ENCODE measurements around the gene SPINK5. TPM values are rescaled to one million over a fixed set of nuclear protein-coding genes. Genes with fewer than 3 reads are reported as not detected.

Gene SPINK5
- total RNA-seq, 3 donors from 2014 or later = 2.8 to 11.0 (median 6.2) TPM

- no peak for ATAC-seq
- DNase-seq = no peak
- intact Hi-C loops (cut with DNase I, micrococcal nuclease) = no loop called here
- Histone ChIP-seq H3K36me3 (ENCODE audit: low read depth) (no peaks in the 10 kb centered on the region), H3K9me3 (no peaks in the 10 kb centered on the region), H3K4me1 (ENCODE audit: low read depth) (peaks cover 9% of the 10 kb centered on the region), H3K4me3 (no peak overlapping the region)
- no peak for TF ChIP-seq CTCF (IDR thresholded peaks at IDR 0.05)
Observed at GRCh38 chr5:148085310-148085709, 21.5 kb downstream of the SPINK5 start.

- Histone ChIP-seq H3K4me3 (no peak overlapping the region), H3K36me3 (ENCODE audit: low read depth) (no peaks in the 10 kb centered on the region), H3K9me3 (no peaks in the 10 kb centered on the region), H3K4me1 (ENCODE audit: low read depth) (peaks cover 9% of the 10 kb centered on the region)
- ATAC-seq (no peak), DNase-seq (no peak)
- no peak for TF ChIP-seq CTCF (IDR thresholded peaks at IDR 0.05)
- intact Hi-C loops (cut with DNase I, micrococcal nuclease) = no loop called here
Observed at GRCh38 chr5:148085977-148086705, 22.4 kb downstream of the SPINK5 start.

GRCh38 chr5:148090146-148090772, 26.5 kb downstream of the SPINK5 start:
- DNase-seq (no peak), ATAC-seq (peak; percentile 24)
- intact Hi-C loops (cut with DNase I, micrococcal nuclease) = no loop called here

GRCh38 chr5:148090773-148091250, 27.0 kb downstream of the SPINK5 start:
- ATAC-seq (peak; percentile 91), DNase-seq (peak in 1 of 3 donors; percentile 6)
- intact Hi-C loops (cut with DNase I, micrococcal nuclease) = no loop called here
- H3K4me3 ChIP-seq = no peak overlapping the region
- no peaks in the 10 kb centered on the region for H3K9me3 ChIP-seq
- peaks cover 22% of the 10 kb centered on the region for H3K4me1 ChIP-seq (ENCODE audit: low read depth)
- no peak for TF ChIP-seq CTCF (IDR thresholded peaks at IDR 0.05)
- no peaks in the 10 kb centered on the region for H3K36me3 ChIP-seq (ENCODE audit: low read depth)

More at GRCh38 chr5:148090146-148090772, 26.5 kb downstream of the SPINK5 start:
- no peaks in the 10 kb centered on the region for H3K9me3 ChIP-seq
- no peak overlapping the region for H3K4me3 ChIP-seq
- peaks cover 22% of the 10 kb centered on the region for H3K4me1 ChIP-seq (ENCODE audit: low read depth)
- H3K36me3 ChIP-seq (ENCODE audit: low read depth) = no peaks in the 10 kb centered on the region
- TF ChIP-seq CTCF (IDR thresholded peaks at IDR 0.05) = no peak

GRCh38 chr5:148091991-148092964, 28.5 kb downstream of the SPINK5 start:
- TF ChIP-seq CTCF (IDR thresholded peaks at IDR 0.05) = no peak
- no peak overlapping the region for H3K4me3 ChIP-seq
- intact Hi-C loops (cut with DNase I, micrococcal nuclease) = no loop called here
- no peaks in the 10 kb centered on the region for H3K36me3 ChIP-seq (ENCODE audit: low read depth)
- H3K9me3 ChIP-seq = no peaks in the 10 kb centered on the region
- ATAC-seq (peak; percentile 51), DNase-seq (no peak)
- peaks cover 22% of the 10 kb centered on the region for H3K4me1 ChIP-seq (ENCODE audit: low read depth)
